ENCODE measurements around the gene FAM131C.
"Not testable (repeated sequence)": the region's sequence is repeated elsewhere in the genome, so short reads cannot be mapped to it uniquely, and the experiment has no call there.

The FAM131C gene

DNA sequence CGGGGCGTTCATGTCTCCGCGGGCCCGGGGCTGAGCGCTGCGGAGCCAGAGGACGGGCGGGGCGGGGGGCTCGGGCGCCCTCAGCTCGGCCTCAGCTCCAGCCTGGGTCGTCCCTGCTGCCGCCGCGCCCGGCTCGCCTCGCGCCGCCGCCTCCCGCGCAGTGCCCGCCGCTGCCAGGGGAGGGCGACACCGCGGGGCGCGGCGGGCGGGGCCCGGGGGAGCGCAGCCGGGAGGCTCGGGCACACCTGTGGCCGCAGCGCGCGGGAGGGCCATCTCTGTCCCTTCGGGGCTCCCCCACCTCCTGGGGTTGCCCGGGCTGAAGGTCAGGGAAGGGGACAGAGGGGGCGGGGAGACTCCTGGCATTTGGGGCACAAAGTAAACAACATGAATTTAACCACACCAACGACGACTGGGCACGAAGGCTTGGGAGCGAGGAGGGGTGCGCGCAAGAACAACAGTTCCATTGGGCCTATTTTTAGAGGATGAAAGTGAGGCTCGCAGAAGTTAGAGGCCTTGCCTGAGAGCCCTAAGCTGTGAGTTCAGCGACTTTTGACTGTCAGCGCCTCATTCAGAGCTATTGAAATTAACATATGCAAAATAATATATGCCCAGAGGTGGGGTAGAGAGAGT, at the start of gene FAM131C:
TSS of gene FAM131C (minus strand) at position 162 of the 630 bp plus-strand sequence. CDS start 209 bp downstream, outside the sequence.
- DNase-seq = no peak

- no peak for DNase-seq
Measured at GRCh38 chr1:16122916-16123315, 49.5 kb upstream of the FAM131C start.

DNA sequence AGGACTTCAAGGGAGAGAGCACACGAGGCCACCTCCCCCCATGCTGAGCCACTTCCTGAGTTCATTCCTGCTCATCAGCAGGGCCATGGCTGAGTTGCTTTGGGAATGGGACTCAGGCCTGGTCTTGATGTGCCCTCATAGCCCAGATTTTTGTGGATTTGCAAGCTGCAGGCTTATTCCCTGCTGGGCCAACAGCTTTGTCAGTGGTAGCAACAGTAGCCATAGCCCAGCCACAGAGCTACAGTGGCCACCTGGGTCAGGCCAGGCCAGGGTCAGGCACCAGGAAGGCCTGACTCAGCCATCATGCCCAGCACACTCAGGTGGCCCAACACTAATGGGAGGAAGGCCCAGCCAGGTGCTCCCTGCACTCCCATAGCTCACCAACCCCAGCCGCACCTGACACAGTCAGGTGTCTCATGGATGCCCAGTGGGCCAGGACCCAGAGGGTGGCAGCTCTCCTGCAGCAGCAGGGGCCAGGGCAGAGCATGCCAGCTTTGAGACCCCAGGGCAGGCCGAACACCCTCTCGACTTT, 49.0 kb upstream of the FAM131C start:
- DNase-seq = no peak

DNA sequence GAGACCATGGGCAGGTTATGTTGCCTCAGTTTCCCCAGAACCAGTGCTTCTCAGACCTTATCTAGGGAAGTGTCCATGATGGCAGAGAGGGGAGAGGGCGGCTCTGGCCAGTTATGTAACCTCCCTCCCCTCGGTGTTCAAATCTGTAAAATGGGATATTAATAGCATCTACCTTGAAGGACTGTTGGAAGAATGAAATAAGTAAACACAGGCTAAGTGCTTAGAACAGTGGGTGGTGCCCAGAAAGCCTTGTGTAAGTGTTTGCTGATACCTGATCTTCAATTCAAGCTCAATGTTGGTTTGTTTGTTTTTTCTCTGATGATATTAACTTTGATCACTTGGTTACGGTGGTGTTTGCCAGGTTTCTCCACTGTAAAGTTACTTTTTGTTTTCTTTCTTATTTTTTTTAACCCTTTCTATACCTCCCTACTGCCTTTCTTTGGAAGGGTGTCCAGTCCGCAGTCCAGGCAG, 47.5 kb upstream of the FAM131C start:
- DNase-seq = no peak

- DNase-seq = no peak
Measured at GRCh38 chr1:16120407-16120806, 47.0 kb upstream of the FAM131C start.

GRCh38 chr1:16119926-16120325, 46.5 kb upstream of the FAM131C start:
- no peak for DNase-seq

GRCh38 chr1:16119504-16119903, 46.1 kb upstream of the FAM131C start:
- no peak for DNase-seq

DNA sequence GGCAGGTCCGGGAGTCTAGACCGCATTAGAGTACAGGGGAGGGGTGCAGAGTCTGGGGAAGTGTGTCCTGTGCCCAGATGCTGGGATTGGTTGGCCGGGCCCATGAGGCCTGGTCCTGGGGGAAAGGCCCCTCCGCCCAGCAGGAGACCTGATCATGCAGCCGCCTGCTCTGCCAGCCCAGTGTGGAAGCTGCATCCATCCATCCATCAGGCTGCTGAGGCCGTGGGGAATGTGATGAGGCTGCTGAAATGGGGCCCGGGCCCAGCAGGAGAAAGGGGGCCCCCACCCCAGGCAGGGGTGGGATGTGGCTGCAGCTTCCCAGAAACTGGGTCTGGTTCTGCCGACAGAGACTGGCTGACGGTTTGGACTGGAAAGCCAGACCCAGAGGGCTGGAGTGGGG, 45.3 kb upstream of the FAM131C start:
- no peak for DNase-seq

DNA sequence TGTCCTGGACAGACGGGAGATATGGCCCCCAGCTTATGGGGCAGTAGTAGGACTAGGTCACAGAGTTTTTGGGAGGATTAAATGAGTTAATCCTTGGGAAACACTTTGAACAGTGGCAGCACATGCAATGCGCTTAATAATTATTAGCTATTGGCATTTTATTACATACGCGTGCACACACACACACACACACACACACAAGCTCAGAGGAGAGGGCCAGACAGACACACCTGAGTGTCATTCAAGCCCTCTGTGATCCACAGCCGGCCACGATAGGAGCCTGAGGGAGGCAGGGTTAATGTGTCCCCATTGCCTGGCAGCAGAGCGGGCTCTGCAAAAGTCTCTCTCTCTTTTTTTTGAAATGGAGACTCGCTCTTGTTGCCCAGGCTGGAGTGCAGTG, 44.5 kb upstream of the FAM131C start:
- no peak for DNase-seq

- no peak for DNase-seq
Measured at GRCh38 chr1:16117369-16117768, 43.9 kb upstream of the FAM131C start.

DNA sequence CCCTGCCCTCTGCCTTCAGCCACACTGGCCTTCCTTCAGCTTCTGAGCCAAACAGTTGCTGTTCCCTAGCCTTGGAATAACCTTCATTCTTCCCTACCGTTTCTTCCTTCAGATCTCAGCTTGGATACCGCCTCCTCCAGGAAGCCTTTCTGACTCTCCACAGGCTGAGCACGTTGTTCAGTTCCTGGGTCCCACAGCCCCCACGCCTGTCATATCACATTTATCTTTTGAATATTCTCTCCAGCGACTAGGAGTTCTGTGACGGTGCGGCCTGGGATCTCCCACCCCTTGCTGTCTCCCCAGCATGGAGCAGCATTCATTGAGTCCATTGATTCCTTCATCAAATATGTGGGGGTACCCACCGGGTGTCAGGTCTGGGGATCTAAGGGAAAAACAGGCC, 43.2 kb upstream of the FAM131C start:
- DNase-seq = no peak

GRCh38 chr1:16116002-16116401, 42.6 kb upstream of the FAM131C start:
- no peak for DNase-seq

GRCh38 chr1:16115468-16115983, 42.1 kb upstream of the FAM131C start:
- DNase-seq = no peak

GRCh38 chr1:16114527-16115467, 41.3 kb upstream of the FAM131C start:
- no peak for DNase-seq

- DNase-seq = no peak
Measured at GRCh38 chr1:16112596-16113555, 39.4 kb upstream of the FAM131C start.

GRCh38 chr1:16111771-16112595, 38.5 kb upstream of the FAM131C start:
- DNase-seq = no peak

GRCh38 chr1:16110884-16111283, 37.4 kb upstream of the FAM131C start:
- no peak for DNase-seq

DNA sequence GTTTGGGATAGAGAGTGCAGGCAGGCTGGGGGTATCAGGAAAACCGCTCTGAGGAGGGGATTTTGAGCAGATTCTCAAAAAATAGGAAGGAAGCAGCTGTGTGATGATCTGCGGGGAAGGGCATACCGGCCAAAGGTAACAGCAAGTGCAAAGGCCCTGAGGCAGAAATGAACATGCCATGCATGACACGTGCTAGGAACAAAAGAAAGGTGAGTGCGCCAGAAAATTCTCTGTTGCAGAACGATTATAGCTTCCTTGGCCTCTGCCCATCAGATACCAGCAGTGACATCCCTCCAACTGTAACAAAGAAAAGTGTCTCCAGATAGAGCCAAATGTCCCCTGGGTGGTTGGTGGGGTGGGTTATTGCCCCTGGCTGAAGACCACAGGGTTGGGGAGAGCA, 37.0 kb upstream of the FAM131C start:
- DNase-seq = no peak

DNA sequence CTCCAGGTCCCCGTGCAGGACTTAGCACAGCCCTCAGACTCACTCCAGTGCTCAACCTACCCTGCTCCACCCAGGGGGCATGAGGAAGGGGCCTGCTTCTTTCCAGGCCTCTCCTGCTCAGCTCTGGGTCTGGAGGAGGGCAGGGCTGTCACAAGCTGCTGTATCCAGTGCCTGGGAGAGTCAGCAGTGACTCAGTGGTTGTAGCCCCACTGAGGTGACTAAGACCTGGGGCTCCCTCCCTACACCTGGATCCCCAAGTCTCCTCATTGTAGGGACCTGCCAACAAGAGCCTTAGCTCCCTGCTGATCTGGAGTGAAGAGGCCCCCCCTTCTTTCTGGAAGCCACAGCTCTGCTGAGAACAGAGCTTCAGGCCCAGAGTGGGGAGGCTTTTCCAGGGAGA, 36.1 kb upstream of the FAM131C start:
- DNase-seq = no peak

DNA sequence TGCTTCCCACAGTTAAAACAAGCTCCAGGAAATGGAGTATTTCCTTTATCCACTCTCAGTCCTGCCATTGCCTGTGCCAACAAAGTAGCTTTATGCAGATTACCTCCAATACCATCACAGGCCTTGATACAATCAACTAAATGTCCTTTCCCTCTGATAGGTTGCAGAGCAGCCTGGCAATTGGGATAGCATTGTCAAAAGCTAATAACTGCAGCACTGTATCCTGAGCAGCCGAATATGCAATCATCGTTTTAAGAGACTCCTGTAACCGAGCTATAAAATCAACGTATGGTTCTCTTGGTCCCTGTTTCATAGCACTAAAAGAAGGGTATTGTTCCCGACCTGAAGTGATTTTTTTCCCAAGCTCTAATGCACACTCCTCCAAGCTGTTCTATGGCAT, 33.6 kb upstream of the FAM131C start:
- not testable (repeated sequence) for DNase-seq

DNA sequence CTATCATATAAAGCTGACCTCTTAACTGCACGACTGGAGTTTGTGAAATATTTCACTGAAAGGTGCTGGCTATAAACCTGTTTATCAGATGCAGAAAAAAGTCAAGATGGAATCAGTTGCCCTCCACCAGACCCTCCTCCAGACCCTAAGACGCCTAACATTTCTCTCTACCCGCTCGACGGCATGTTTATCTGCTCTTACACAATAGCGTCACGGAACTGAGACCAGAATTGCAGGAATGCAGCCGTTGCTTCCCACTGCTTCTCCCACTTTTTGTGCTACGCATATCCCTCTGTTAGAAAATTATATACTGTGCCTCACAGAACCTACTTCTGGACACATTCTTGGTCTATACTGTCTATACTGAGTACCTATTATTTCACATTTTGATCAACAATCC, 28.2 kb upstream of the FAM131C start:
- no peak for DNase-seq

GRCh38 chr1:16099412-16099811, 26.0 kb upstream of the FAM131C start:
- DNase-seq = no peak

Data from KG1 (cell line).